ENCODE measurements around the gene SRCIN1. TPM values are rescaled to one million over a fixed set of nuclear protein-coding genes. Genes with fewer than 3 reads are reported as not detected.
A peak's percentile ranks its signal among the peaks of the same experiment; 100 is the strongest.
"Not testable (repeated sequence)": the region's sequence is repeated elsewhere in the genome, so short reads cannot be mapped to it uniquely, and the experiment has no call there.

SRCIN1 gene
- total RNA-seq (2014; rRNA removed; shearing (Covaris generic); ENCODE audit: low replicate concordance): 2.3 and 5.5 TPM in 2 replicates

GRCh38 chr17:38605841-38606645 lies at the start of gene SRCIN1:
SRCIN1 (minus strand) TSS chr17:38605952; CDS start chr17:38605705, 247 bp downstream.
- DNase-seq (ENCODE audit: low read depth): peak; percentile 68
- in situ Hi-C loops (cut with HindIII; ENCODE audit: low pct_unique_long_range_greater_than_20kb, low sequenced_read_pairs): no loop called here

GRCh38 chr17:38654411-38655398 lies 49.0 kb upstream of the SRCIN1 start:
- in situ Hi-C loops (cut with HindIII; ENCODE audit: low pct_unique_long_range_greater_than_20kb, low sequenced_read_pairs): no loop called here
- DNase-seq (ENCODE audit: low read depth): no peak

- no peak for DNase-seq (ENCODE audit: low read depth)
- in situ Hi-C loops (cut with HindIII; ENCODE audit: low pct_unique_long_range_greater_than_20kb, low sequenced_read_pairs): no loop called here
These were observed 47.9 kb upstream of the SRCIN1 start for GRCh38 chr17:38653679-38654078.

- in situ Hi-C loops (cut with HindIII; ENCODE audit: low pct_unique_long_range_greater_than_20kb, low sequenced_read_pairs): no loop called here
- no peak for DNase-seq (ENCODE audit: low read depth)
These were observed 47.5 kb upstream of the SRCIN1 start for GRCh38 chr17:38653230-38653629.

GRCh38 chr17:38650653-38651173 lies 45.0 kb upstream of the SRCIN1 start:
- in situ Hi-C loops (cut with HindIII; ENCODE audit: low pct_unique_long_range_greater_than_20kb, low sequenced_read_pairs); DNase-seq (ENCODE audit: low read depth): not testable (repeated sequence)

GRCh38 chr17:38637951-38638350 lies 32.2 kb upstream of the SRCIN1 start:
- DNase-seq (ENCODE audit: low read depth): no peak
- in situ Hi-C loops (cut with HindIII; ENCODE audit: low pct_unique_long_range_greater_than_20kb, low sequenced_read_pairs): no loop called here

- DNase-seq (ENCODE audit: low read depth): no peak
- in situ Hi-C loops (cut with HindIII; ENCODE audit: low pct_unique_long_range_greater_than_20kb, low sequenced_read_pairs): no loop called here
These were observed 30.3 kb upstream of the SRCIN1 start for GRCh38 chr17:38636054-38636453.

GRCh38 chr17:38632334-38632733 lies 26.6 kb upstream of the SRCIN1 start:
- in situ Hi-C loops (cut with HindIII; ENCODE audit: low pct_unique_long_range_greater_than_20kb, low sequenced_read_pairs): no loop called here
- DNase-seq (ENCODE audit: low read depth): no peak

GRCh38 chr17:38628441-38628840 lies 22.7 kb upstream of the SRCIN1 start:
- peak; percentile 70 for DNase-seq (ENCODE audit: low read depth)
- in situ Hi-C loops (cut with HindIII; ENCODE audit: low pct_unique_long_range_greater_than_20kb, low sequenced_read_pairs): no loop called here

GRCh38 chr17:38627957-38628356 lies 22.2 kb upstream of the SRCIN1 start:
- in situ Hi-C loops (cut with HindIII; ENCODE audit: low pct_unique_long_range_greater_than_20kb, low sequenced_read_pairs): no loop called here

GRCh38 chr17:38626606-38627226 lies 21.0 kb upstream of the SRCIN1 start:
- in situ Hi-C loops (cut with HindIII; ENCODE audit: low pct_unique_long_range_greater_than_20kb, low sequenced_read_pairs); DNase-seq (ENCODE audit: low read depth): not testable (repeated sequence)

More at GRCh38 chr17:38627957-38628356, 22.2 kb upstream of the SRCIN1 start:
- DNase-seq (ENCODE audit: low read depth): no peak

- in situ Hi-C loops (cut with HindIII; ENCODE audit: low pct_unique_long_range_greater_than_20kb, low sequenced_read_pairs): no loop called here
- DNase-seq (ENCODE audit: low read depth): no peak
These were observed 19.7 kb upstream of the SRCIN1 start for GRCh38 chr17:38625482-38625881.

- DNase-seq (ENCODE audit: low read depth); in situ Hi-C loops (cut with HindIII; ENCODE audit: low pct_unique_long_range_greater_than_20kb, low sequenced_read_pairs): not testable (repeated sequence)
These were observed 19.1 kb upstream of the SRCIN1 start for GRCh38 chr17:38624782-38625355.

- in situ Hi-C loops (cut with HindIII; ENCODE audit: low pct_unique_long_range_greater_than_20kb, low sequenced_read_pairs): no loop called here
- DNase-seq (ENCODE audit: low read depth): no peak
These were observed 15.8 kb upstream of the SRCIN1 start for GRCh38 chr17:38621538-38621937.

- in situ Hi-C loops (cut with HindIII; ENCODE audit: low pct_unique_long_range_greater_than_20kb, low sequenced_read_pairs): no loop called here
- DNase-seq (ENCODE audit: low read depth): no peak
These were observed 15.0 kb upstream of the SRCIN1 start for GRCh38 chr17:38620551-38621277.

- no peak for DNase-seq (ENCODE audit: low read depth)
- in situ Hi-C loops (cut with HindIII; ENCODE audit: low pct_unique_long_range_greater_than_20kb, low sequenced_read_pairs): no loop called here
These were observed 14.3 kb upstream of the SRCIN1 start for GRCh38 chr17:38619937-38620550.

GRCh38 chr17:38619451-38619795 lies 13.7 kb upstream of the SRCIN1 start:
- in situ Hi-C loops (cut with HindIII; ENCODE audit: low pct_unique_long_range_greater_than_20kb, low sequenced_read_pairs): no loop called here
- DNase-seq (ENCODE audit: low read depth): no peak

All from Caki2 (cell line).